ENCODE results near the gene PLEKHB1.

Gene PLEKHB1

GRCh38 chr11:73680687-73681086, 34.3 kb downstream of the PLEKHB1 start:
- no peak overlapping the region for H3K27ac Mint-ChIP-seq
- H3K4me3 Mint-ChIP-seq: no peak overlapping the region
- no peaks in the 10 kb centered on the region for H3K27me3 Mint-ChIP-seq (ENCODE audit: low read depth)
- no peaks in the 10 kb centered on the region for H3K4me1 Mint-ChIP-seq (ENCODE audit: low read depth)
- peaks cover 19% of the 10 kb centered on the region for H3K36me3 Mint-ChIP-seq (ENCODE audit: low read depth)
- no peaks in the 10 kb centered on the region for H3K9me3 Mint-ChIP-seq

DNA sequence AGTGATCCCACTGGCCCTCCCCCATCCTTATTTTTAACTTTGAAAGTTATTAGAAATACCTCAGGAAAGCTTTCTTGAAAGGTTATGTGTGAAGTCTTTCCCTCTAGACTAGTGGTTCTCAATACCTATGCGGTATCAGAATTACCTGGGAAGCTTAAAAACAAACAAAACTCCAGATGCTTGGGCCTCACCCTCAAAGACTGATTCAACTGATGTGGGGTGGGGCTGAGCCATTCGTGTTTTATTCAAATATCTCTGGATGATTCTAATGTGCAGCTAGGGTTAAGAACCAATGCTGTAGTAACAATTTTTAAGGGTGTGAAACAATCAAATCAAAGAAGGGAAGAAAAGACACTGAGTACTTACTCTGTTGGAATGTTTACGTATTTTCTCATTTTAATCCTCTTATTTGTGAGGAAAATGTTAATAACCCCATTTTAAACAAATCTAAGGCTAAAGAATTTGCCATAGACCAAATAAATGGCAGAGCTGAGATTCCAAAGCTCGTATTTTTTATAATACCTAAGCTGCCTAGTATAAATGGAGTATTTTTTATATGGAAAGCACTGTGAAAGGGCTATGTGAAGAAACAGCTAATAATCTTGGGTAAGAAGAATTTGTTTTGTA, 47.6 kb downstream of the PLEKHB1 start:
- no peak overlapping the region for H3K4me3 Mint-ChIP-seq
- no peaks in the 10 kb centered on the region for H3K9me3 Mint-ChIP-seq
- no peaks in the 10 kb centered on the region for H3K27me3 Mint-ChIP-seq (ENCODE audit: low read depth)
- H3K36me3 Mint-ChIP-seq (ENCODE audit: low read depth): peaks cover 6% of the 10 kb centered on the region
- H3K27ac Mint-ChIP-seq: no peak overlapping the region
- no peaks in the 10 kb centered on the region for H3K4me1 Mint-ChIP-seq (ENCODE audit: low read depth)

DNA sequence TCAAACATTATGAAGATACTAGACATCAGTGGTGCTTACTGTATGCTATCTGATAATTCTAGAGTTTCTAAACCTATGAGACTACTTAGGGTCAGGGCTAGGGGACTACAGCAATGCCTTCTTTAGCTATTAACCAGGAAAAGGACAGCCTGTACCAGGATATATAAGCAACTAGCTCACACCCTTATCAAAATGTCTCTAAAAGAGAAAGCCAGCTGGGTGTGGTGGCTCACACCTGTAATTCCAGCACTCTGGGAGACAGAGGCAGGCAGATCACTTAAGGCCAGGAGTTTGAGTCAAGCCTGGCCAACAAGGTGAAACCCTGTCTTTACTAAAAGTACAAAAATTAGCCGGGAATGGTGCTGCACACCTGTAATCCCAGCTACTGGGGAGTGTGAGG, 58.7 kb downstream of the PLEKHB1 start:
- H3K4me3 Mint-ChIP-seq: no peak overlapping the region
- no peaks in the 10 kb centered on the region for H3K27me3 Mint-ChIP-seq (ENCODE audit: low read depth)
- H3K9me3 Mint-ChIP-seq: no peaks in the 10 kb centered on the region
- H3K27ac Mint-ChIP-seq: no peak overlapping the region
- H3K36me3 Mint-ChIP-seq (ENCODE audit: low read depth): peaks cover 12% of the 10 kb centered on the region
- no peaks in the 10 kb centered on the region for H3K4me1 Mint-ChIP-seq (ENCODE audit: low read depth)

GRCh38 chr11:73710964-73711363, 64.6 kb downstream of the PLEKHB1 start:
- H3K4me3 Mint-ChIP-seq: no peak overlapping the region
- no peaks in the 10 kb centered on the region for H3K9me3 Mint-ChIP-seq
- H3K36me3 Mint-ChIP-seq (ENCODE audit: low read depth): peaks cover 16% of the 10 kb centered on the region
- peaks cover under 1% of the 10 kb centered on the region for H3K4me1 Mint-ChIP-seq (ENCODE audit: low read depth)
- no peaks in the 10 kb centered on the region for H3K27me3 Mint-ChIP-seq (ENCODE audit: low read depth)
- H3K27ac Mint-ChIP-seq: no peak overlapping the region
